ENCODE results near the gene SLC18B1.

The SLC18B1 gene

DNA sequence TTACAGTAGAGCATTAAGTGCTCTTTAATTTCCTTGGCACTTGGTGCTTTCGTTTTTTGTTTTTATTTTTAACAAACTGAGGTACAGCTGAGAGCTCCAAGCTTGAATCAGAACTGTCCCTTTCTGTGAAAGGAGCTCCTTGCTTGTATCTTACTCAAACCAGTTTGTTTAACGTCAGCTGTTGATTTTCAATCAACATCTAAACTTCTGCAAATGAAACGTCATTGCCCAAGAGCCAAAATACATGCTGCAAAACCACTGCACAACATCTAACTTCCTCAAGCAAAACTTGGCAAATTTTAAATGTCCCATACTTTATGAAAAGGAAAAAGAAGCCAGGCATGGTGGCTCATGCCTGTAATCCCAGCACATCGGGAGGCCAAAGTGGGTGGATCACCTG is 55.9 kb downstream of the SLC18B1 start:
- WGBS (ENCODE audit: extremely low coverage, insufficient coverage, insufficient read length) = no CpG with 5 or more reads among the region's 4 CpGs
- Histone ChIP-seq H3K9ac (ENCODE audit: low read length) (no peak overlapping the region), H3K79me2 (ENCODE audit: control insufficient read depth, insufficient read depth, low read length, poor library complexity) (no peaks in the 10 kb centered on the region), H3K79me1 (ENCODE audit: low read length) (no peaks in the 10 kb centered on the region), H2AFZ (ENCODE audit: insufficient read depth, low read length, poor library complexity) (no peak overlapping the region), H3K4me2 (ENCODE audit: low read length) (no peak overlapping the region), H3K4me1 (ENCODE audit: control insufficient read depth in 1 of 2, insufficient read depth in 2 of 2, low read length in 2 of 2) (no peaks in the 10 kb centered on the region), H3K23ac (ENCODE audit: low read length) (no peak overlapping the region), H2BK12ac (ENCODE audit: low read length) (no peak overlapping the region), H3K14ac (ENCODE audit: low read length) (no peak overlapping the region), H3K4ac (ENCODE audit: low read depth, low read length) (no peak overlapping the region), H2BK5ac (ENCODE audit: low read depth, low read length, poor library complexity) (no peak overlapping the region), H3K27ac (ENCODE audit: low read depth, low read length) (no peak overlapping the region), H3K36me3 (ENCODE audit: control insufficient read depth in 1 of 2, insufficient read depth in 2 of 2, low read length in 2 of 2) (no peaks in the 10 kb centered on the region), H4K8ac (ENCODE audit: low read depth, low read length) (no peak overlapping the region), H2AK5ac (ENCODE audit: low read length) (no peak overlapping the region), H3K4me3 (ENCODE audit: low read depth, low read length) (no peak overlapping the region), H3K18ac (ENCODE audit: low read length) (no peak overlapping the region), H4K91ac (ENCODE audit: low read depth, low read length) (no peak overlapping the region), H3K27me3 (ENCODE audit: insufficient read depth, low read length) (no peaks in the 10 kb centered on the region), H4K12ac (ENCODE audit: low read depth, low read length) (no peak overlapping the region), H2BK120ac (ENCODE audit: insufficient read depth, low read length, poor library complexity) (no peak overlapping the region), H3K9me3 (ENCODE audit: insufficient read depth, low read depth, low read length) (no peaks in the 10 kb centered on the region)
- DNase-seq = peak in 1 of 2 donors; percentile 8

- Histone ChIP-seq H2AFZ (ENCODE audit: insufficient read depth, low read length, poor library complexity) (no peak overlapping the region), H3K18ac (ENCODE audit: low read length) (no peak overlapping the region), H2AK5ac (ENCODE audit: low read length) (no peak overlapping the region), H3K14ac (ENCODE audit: low read length) (no peak overlapping the region), H3K27ac (ENCODE audit: low read depth, low read length) (no peak overlapping the region), H2BK12ac (ENCODE audit: low read length) (no peak overlapping the region), H3K23ac (ENCODE audit: low read length) (no peak overlapping the region), H3K9me3 (ENCODE audit: insufficient read depth, low read depth, low read length) (no peaks in the 10 kb centered on the region), H4K91ac (ENCODE audit: low read depth, low read length) (no peak overlapping the region), H2BK5ac (ENCODE audit: low read depth, low read length, poor library complexity) (no peak overlapping the region), H4K12ac (ENCODE audit: low read depth, low read length) (no peak overlapping the region), H3K4me1 (ENCODE audit: control insufficient read depth in 1 of 2, insufficient read depth in 2 of 2, low read length in 2 of 2) (no peaks in the 10 kb centered on the region), H3K79me2 (ENCODE audit: control insufficient read depth, insufficient read depth, low read length, poor library complexity) (no peaks in the 10 kb centered on the region), H3K36me3 (ENCODE audit: control insufficient read depth in 1 of 2, insufficient read depth in 2 of 2, low read length in 2 of 2) (no peaks in the 10 kb centered on the region), H3K4me2 (ENCODE audit: low read length) (no peak overlapping the region), H3K9ac (ENCODE audit: low read length) (no peak overlapping the region), H3K27me3 (ENCODE audit: insufficient read depth, low read length) (no peaks in the 10 kb centered on the region), H3K4me3 (ENCODE audit: low read depth, low read length) (no peak overlapping the region), H4K8ac (ENCODE audit: low read depth, low read length) (no peak overlapping the region), H2BK120ac (ENCODE audit: insufficient read depth, low read length, poor library complexity) (no peak overlapping the region), H3K4ac (ENCODE audit: low read depth, low read length) (no peak overlapping the region), H3K79me1 (ENCODE audit: low read length) (no peaks in the 10 kb centered on the region)
- peak; percentile 34 to 81 for DNase-seq
- no CpG with 5 or more reads among the region's 1 CpG for WGBS (ENCODE audit: extremely low coverage, insufficient coverage, insufficient read length)
Observed at GRCh38 chr6:132741281-132741680, 57.2 kb downstream of the SLC18B1 start.

- no peak overlapping the region for H2BK120ac ChIP-seq (ENCODE audit: insufficient read depth, low read length, poor library complexity)
- H3K4ac ChIP-seq (ENCODE audit: low read depth, low read length) = no peak overlapping the region
- WGBS (ENCODE audit: extremely low coverage, insufficient coverage, insufficient read length) = no CpG with 5 or more reads among the region's 1 CpG
- H3K4me3 ChIP-seq (ENCODE audit: low read depth, low read length) = no peak overlapping the region
- no peaks in the 10 kb centered on the region for H3K4me1 ChIP-seq (ENCODE audit: control insufficient read depth in 1 of 2, insufficient read depth in 2 of 2, low read length in 2 of 2)
- H2BK12ac ChIP-seq (ENCODE audit: low read length) = no peak overlapping the region
- no peak overlapping the region for H3K4me2 ChIP-seq (ENCODE audit: low read length)
- H3K79me1 ChIP-seq (ENCODE audit: low read length) = no peaks in the 10 kb centered on the region
- H3K79me2 ChIP-seq (ENCODE audit: control insufficient read depth, insufficient read depth, low read length, poor library complexity) = no peaks in the 10 kb centered on the region
- no peak overlapping the region for H3K23ac ChIP-seq (ENCODE audit: low read length)
- no peaks in the 10 kb centered on the region for H3K9me3 ChIP-seq (ENCODE audit: insufficient read depth, low read depth, low read length)
- H3K9ac ChIP-seq (ENCODE audit: low read length) = no peak overlapping the region
- H3K18ac ChIP-seq (ENCODE audit: low read length) = no peak overlapping the region
- H3K14ac ChIP-seq (ENCODE audit: low read length) = no peak overlapping the region
- H4K91ac ChIP-seq (ENCODE audit: low read depth, low read length) = no peak overlapping the region
- H2AFZ ChIP-seq (ENCODE audit: insufficient read depth, low read length, poor library complexity) = no peak overlapping the region
- H3K27me3 ChIP-seq (ENCODE audit: insufficient read depth, low read length) = no peaks in the 10 kb centered on the region
- H3K27ac ChIP-seq (ENCODE audit: low read depth, low read length) = no peak overlapping the region
- DNase-seq = peak in 1 of 2 donors; percentile 41
- no peaks in the 10 kb centered on the region for H3K36me3 ChIP-seq (ENCODE audit: control insufficient read depth in 1 of 2, insufficient read depth in 2 of 2, low read length in 2 of 2)
- H2AK5ac ChIP-seq (ENCODE audit: low read length) = no peak overlapping the region
- H4K12ac ChIP-seq (ENCODE audit: low read depth, low read length) = no peak overlapping the region
- no peak overlapping the region for H2BK5ac ChIP-seq (ENCODE audit: low read depth, low read length, poor library complexity)
- H4K8ac ChIP-seq (ENCODE audit: low read depth, low read length) = no peak overlapping the region
Observed at GRCh38 chr6:132736239-132736638, 62.2 kb downstream of the SLC18B1 start.

GRCh38 chr6:132734694-132735236 is 63.7 kb downstream of the SLC18B1 start:
- no peak overlapping the region for H4K12ac ChIP-seq (ENCODE audit: low read depth, low read length)
- H3K23ac ChIP-seq (ENCODE audit: low read length) = no peak overlapping the region
- no peak overlapping the region for H3K18ac ChIP-seq (ENCODE audit: low read length)
- H3K27me3 ChIP-seq (ENCODE audit: insufficient read depth, low read length) = no peaks in the 10 kb centered on the region
- H2BK12ac ChIP-seq (ENCODE audit: low read length) = no peak overlapping the region
- no peak overlapping the region for H2BK5ac ChIP-seq (ENCODE audit: low read depth, low read length, poor library complexity)
- no peaks in the 10 kb centered on the region for H3K4me1 ChIP-seq (ENCODE audit: control insufficient read depth in 1 of 2, insufficient read depth in 2 of 2, low read length in 2 of 2)
- WGBS (ENCODE audit: extremely low coverage, insufficient coverage, insufficient read length) = no CpG with 5 or more reads among the region's 3 CpGs
- no peak overlapping the region for H4K91ac ChIP-seq (ENCODE audit: low read depth, low read length)
- no peak overlapping the region for H4K8ac ChIP-seq (ENCODE audit: low read depth, low read length)
- no peaks in the 10 kb centered on the region for H3K9me3 ChIP-seq (ENCODE audit: insufficient read depth, low read depth, low read length)
- no peak overlapping the region for H3K4me3 ChIP-seq (ENCODE audit: low read depth, low read length)
- no peak overlapping the region for H3K9ac ChIP-seq (ENCODE audit: low read length)
- peak; percentile 7 to 76 for DNase-seq
- no peak overlapping the region for H3K14ac ChIP-seq (ENCODE audit: low read length)
- no peak overlapping the region for H2AFZ ChIP-seq (ENCODE audit: insufficient read depth, low read length, poor library complexity)
- no peak overlapping the region for H3K27ac ChIP-seq (ENCODE audit: low read depth, low read length)
- no peak overlapping the region for H3K4ac ChIP-seq (ENCODE audit: low read depth, low read length)
- no peak overlapping the region for H2AK5ac ChIP-seq (ENCODE audit: low read length)
- no peaks in the 10 kb centered on the region for H3K79me2 ChIP-seq (ENCODE audit: control insufficient read depth, insufficient read depth, low read length, poor library complexity)
- no peaks in the 10 kb centered on the region for H3K36me3 ChIP-seq (ENCODE audit: control insufficient read depth in 1 of 2, insufficient read depth in 2 of 2, low read length in 2 of 2)
- H2BK120ac ChIP-seq (ENCODE audit: insufficient read depth, low read length, poor library complexity) = no peak overlapping the region
- H3K79me1 ChIP-seq (ENCODE audit: low read length) = no peaks in the 10 kb centered on the region
- no peak overlapping the region for H3K4me2 ChIP-seq (ENCODE audit: low read length)

Measured in trophoblast cell (in vitro differentiated cells and primary cell).